Skeletal muscle satellite cell (primary cell): Measurements from ENCODE around the gene PAM.

Experiments used
- H3K27me3 ChIP-seq: 2 replicates; pipeline ENCODE4 v1.7.0; 2013; ENCODE audit warnings: low read length; ENCODE audit not compliant: control insufficient read depth, insufficient read depth
- H3K36me3 ChIP-seq: 2 replicates; pipeline ENCODE4 v1.7.0; 2013; ENCODE audit warnings: mild to moderate bottlenecking, control low read depth, low read length; ENCODE audit not compliant: insufficient read depth
- H3K4me1 ChIP-seq: 2 replicates; pipeline ENCODE4 v1.7.0; 2013; ENCODE audit warnings: low read length; ENCODE audit not compliant: control insufficient read depth, insufficient read depth
- H3K4me2 ChIP-seq: 2 replicates; pipeline ENCODE4 v1.7.0; 2013; ENCODE audit warnings: mild to moderate bottlenecking, low read length
- H3K4me3 ChIP-seq: 2 replicates; pipeline ENCODE4 v1.7.0; 2013; ENCODE audit warnings: low read length
- H3K9ac ChIP-seq: 2 replicates; pipeline ENCODE4 v1.7.0; 2013; ENCODE audit warnings: mild to moderate bottlenecking, low read depth, low read length, moderate library complexity
- H3K9me3 ChIP-seq: replicated peaks from 2 replicates; pipeline ENCODE4 v1.7.0; 2013; ENCODE audit warnings: mild to moderate bottlenecking, control low read depth, low read length

PAM gene

DNA sequence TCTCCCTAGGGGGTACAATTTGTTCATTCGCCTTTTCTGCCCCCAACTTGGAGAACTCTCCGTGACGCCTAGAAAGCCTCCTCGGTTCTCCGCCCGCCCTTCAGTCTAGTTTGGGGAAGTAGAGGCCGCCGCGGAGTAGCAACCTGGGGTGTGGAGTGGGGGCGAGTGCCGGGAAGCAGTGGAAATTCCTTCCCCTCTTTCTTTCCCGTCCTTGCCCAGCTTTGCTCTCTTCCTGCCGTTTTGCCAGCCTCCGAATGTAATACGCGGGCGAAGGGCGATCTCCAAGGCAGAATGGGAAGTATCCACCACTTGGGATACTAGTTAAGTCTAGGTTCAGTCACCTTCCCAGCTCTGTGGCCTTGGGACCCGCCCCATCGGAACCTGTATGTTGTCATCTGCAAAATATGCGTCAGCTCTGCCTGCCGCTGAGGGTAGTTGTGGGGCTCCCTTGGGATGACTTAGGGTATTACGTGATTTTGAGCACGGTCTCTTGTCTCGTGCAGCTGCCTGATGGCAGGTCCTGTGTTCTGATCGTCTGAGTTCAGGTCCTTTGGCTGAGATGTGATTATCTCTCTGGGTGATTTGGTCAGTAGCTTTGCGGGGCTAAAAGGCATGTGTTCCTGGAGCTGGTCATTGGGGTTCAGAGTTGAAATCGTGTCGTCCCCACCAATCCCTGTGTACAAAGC, 724 bp downstream of the PAM start:
- H3K9ac ChIP-seq = peak overlapping the region; percentile 93
- peak overlapping the region; percentile 100 for H3K4me2 ChIP-seq
- H3K4me3 ChIP-seq = peak overlapping the region; percentile 92
- H3K4me1 ChIP-seq = peaks cover 25% of the 10 kb centered on the region
- no peaks in the 10 kb centered on the region for H3K27me3 ChIP-seq
- no peaks in the 10 kb centered on the region for H3K9me3 ChIP-seq
- no peaks in the 10 kb centered on the region for H3K36me3 ChIP-seq

- no peaks in the 10 kb centered on the region for H3K27me3 ChIP-seq
- no peak overlapping the region for H3K4me2 ChIP-seq
- no peak overlapping the region for H3K4me3 ChIP-seq
- H3K36me3 ChIP-seq = no peaks in the 10 kb centered on the region
- H3K9me3 ChIP-seq = no peaks in the 10 kb centered on the region
- H3K9ac ChIP-seq = no peak overlapping the region
- peaks cover 46% of the 10 kb centered on the region for H3K4me1 ChIP-seq
These were observed 3.5 kb downstream of the PAM start for GRCh38 chr5:102758576-102758975.

GRCh38 chr5:102759289-102759688, 4.2 kb downstream of the PAM start:
- H3K4me1 ChIP-seq = peaks cover 44% of the 10 kb centered on the region
- H3K9me3 ChIP-seq = no peaks in the 10 kb centered on the region
- H3K36me3 ChIP-seq = no peaks in the 10 kb centered on the region
- H3K4me2 ChIP-seq = no peak overlapping the region
- H3K27me3 ChIP-seq = no peaks in the 10 kb centered on the region
- H3K4me3 ChIP-seq = no peak overlapping the region
- no peak overlapping the region for H3K9ac ChIP-seq

- no peak overlapping the region for H3K4me3 ChIP-seq
These were observed 4.6 kb downstream of the PAM start for GRCh38 chr5:102759700-102760099.

GRCh38 chr5:102760815-102761214, 5.7 kb downstream of the PAM start:
- peak overlapping the region; percentile 14 for H3K4me2 ChIP-seq
- no peak overlapping the region for H3K9ac ChIP-seq
- H3K4me3 ChIP-seq = no peak overlapping the region
- no peaks in the 10 kb centered on the region for H3K27me3 ChIP-seq
- H3K36me3 ChIP-seq = no peaks in the 10 kb centered on the region
- no peaks in the 10 kb centered on the region for H3K9me3 ChIP-seq
- H3K4me1 ChIP-seq = peaks cover 40% of the 10 kb centered on the region

More at GRCh38 chr5:102759700-102760099, 4.6 kb downstream of the PAM start:
- peaks cover 40% of the 10 kb centered on the region for H3K4me1 ChIP-seq
- H3K9me3 ChIP-seq = no peaks in the 10 kb centered on the region
- H3K27me3 ChIP-seq = no peaks in the 10 kb centered on the region
- no peak overlapping the region for H3K9ac ChIP-seq
- H3K36me3 ChIP-seq = no peaks in the 10 kb centered on the region
- H3K4me2 ChIP-seq = no peak overlapping the region

GRCh38 chr5:102762095-102762534, 7.0 kb downstream of the PAM start:
- Histone ChIP-seq H3K4me1 (peaks cover 32% of the 10 kb centered on the region), H3K4me3 (peak overlapping the region; percentile 32)

DNA sequence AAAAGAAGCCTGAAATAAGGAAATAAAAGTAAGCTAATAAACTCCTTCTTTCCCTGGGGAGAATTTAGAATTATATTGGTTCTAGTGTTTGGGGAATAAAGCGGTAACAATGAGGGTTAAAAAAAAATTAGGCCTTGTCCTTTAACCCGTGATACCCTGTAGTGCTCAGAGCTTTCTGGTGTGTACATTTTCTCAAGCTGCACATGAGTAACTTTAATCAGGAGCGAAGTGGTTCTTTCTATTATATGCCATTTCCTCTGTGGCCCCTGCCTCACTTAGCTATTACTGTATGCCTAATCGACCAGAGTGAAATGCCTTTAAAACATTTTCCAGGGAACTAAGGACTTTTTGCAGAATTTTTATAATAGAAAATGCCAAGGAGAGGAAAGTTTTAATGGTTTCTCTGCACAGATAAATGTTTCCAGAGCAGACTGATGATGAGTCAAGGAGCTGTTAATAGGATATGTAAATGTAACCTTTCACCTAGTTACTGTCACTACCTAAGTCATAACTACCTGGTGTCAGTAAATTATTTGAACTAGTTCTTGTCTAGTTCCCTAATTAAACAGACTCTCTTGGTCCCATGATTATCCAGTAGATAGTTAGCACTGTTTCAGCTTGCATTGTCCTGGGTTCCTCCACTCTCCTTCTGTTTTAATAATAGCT, 7.6 kb downstream of the PAM start:
- H3K4me3 ChIP-seq = no peak overlapping the region
- H3K4me1 ChIP-seq = peaks cover 32% of the 10 kb centered on the region
- H3K9me3 ChIP-seq = no peaks in the 10 kb centered on the region
- no peaks in the 10 kb centered on the region for H3K36me3 ChIP-seq
- H3K9ac ChIP-seq = no peak overlapping the region
- H3K27me3 ChIP-seq = no peaks in the 10 kb centered on the region
- H3K4me2 ChIP-seq = no peak overlapping the region

More at GRCh38 chr5:102762095-102762534, 7.0 kb downstream of the PAM start:
- H3K27me3 ChIP-seq = no peaks in the 10 kb centered on the region
- H3K9me3 ChIP-seq = no peaks in the 10 kb centered on the region
- peak overlapping the region; percentile 33 for H3K9ac ChIP-seq
- H3K4me2 ChIP-seq = peak overlapping the region; percentile 68
- H3K36me3 ChIP-seq = no peaks in the 10 kb centered on the region

DNA sequence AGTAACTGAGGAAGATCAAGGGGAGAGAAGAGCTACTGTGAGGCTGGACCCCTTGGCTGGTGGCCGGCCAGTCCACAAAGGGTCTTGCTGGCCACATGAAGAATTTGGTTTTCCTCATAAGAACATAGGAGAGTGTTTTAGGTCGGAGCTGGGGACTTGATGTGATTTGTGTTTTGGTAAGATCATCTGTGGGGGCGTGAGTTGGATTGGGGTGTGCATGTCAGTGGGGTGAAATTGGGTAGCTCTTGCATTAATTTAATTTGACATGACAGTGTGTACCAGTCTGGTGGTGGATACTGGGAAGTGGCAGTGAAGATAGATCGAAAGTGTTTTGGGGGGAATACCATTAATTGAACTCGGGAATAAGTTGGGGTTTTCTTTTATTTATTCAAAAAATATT, 8.6 kb downstream of the PAM start:
- Histone ChIP-seq H3K4me1 (peaks cover 26% of the 10 kb centered on the region), H3K9me3 (no peaks in the 10 kb centered on the region), H3K36me3 (no peaks in the 10 kb centered on the region), H3K27me3 (no peaks in the 10 kb centered on the region), H3K9ac (no peak overlapping the region), H3K4me3 (no peak overlapping the region), H3K4me2 (no peak overlapping the region)

GRCh38 chr5:102764381-102765004, 9.4 kb downstream of the PAM start:
- Histone ChIP-seq H3K9ac (no peak overlapping the region), H3K4me2 (no peak overlapping the region), H3K4me3 (no peak overlapping the region), H3K36me3 (no peaks in the 10 kb centered on the region), H3K9me3 (no peaks in the 10 kb centered on the region), H3K4me1 (peaks cover 26% of the 10 kb centered on the region), H3K27me3 (no peaks in the 10 kb centered on the region)

GRCh38 chr5:102765350-102765749, 10.2 kb downstream of the PAM start:
- Histone ChIP-seq H3K27me3 (no peaks in the 10 kb centered on the region), H3K9me3 (no peaks in the 10 kb centered on the region), H3K4me1 (peaks cover 25% of the 10 kb centered on the region), H3K4me3 (no peak overlapping the region), H3K36me3 (no peaks in the 10 kb centered on the region), H3K4me2 (no peak overlapping the region), H3K9ac (no peak overlapping the region)

DNA sequence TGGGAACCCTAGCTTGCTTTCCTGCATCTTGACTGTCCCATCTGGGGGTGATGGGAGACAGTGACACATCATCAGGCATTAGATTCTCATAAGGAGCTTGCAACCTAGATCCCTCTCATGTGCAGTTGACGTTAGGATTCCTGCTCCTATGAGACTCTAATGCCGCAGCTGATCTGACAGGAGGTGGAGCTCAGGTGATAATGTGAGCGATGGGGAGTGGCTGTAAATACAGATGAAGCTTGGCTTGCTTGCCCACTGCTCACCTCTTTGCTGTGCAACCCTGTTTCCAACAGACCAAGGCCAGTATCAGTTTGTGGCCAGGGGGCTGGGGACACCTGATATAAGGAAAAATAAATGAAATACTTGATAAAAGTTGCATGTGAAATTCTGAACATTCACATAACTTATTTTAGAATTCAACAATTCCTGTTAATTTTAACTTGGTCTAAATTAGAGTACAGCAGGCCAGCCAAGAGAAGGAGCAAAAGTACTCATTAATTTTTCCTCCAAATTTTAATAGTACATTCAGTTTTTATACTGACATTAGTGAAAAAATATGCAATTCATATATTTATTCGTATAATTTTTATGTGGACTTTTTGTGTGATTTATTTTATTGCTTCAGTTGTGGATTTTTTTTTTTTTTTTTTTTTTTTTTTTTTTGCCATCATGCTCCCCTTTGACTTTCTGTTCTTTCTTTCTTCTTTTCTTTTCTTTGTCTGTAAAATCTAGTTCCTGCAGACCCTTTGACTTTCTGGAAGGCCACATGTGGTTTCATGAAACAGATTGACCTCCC, 11.4 kb downstream of the PAM start:
- H3K4me2 ChIP-seq = no peak overlapping the region
- no peak overlapping the region for H3K4me3 ChIP-seq
- peaks cover 17% of the 10 kb centered on the region for H3K4me1 ChIP-seq
- no peaks in the 10 kb centered on the region for H3K9me3 ChIP-seq
- H3K9ac ChIP-seq = no peak overlapping the region
- no peaks in the 10 kb centered on the region for H3K36me3 ChIP-seq
- no peaks in the 10 kb centered on the region for H3K27me3 ChIP-seq
